ENCODE data around the gene SPAG8.

Gene SPAG8

GRCh38 chr9:35771534-35771933 lies 40.5 kb downstream of the SPAG8 start:
- no peak for DNase-seq (ENCODE audit: low read depth in 2 of 2)

GRCh38 chr9:35771075-35771433 lies 41.0 kb downstream of the SPAG8 start:
- DNase-seq (ENCODE audit: low read depth in 2 of 2): no peak

GRCh38 chr9:35769763-35770162 lies 42.3 kb downstream of the SPAG8 start:
- no peak for DNase-seq (ENCODE audit: low read depth in 2 of 2)

GRCh38 chr9:35767458-35767857 lies 44.6 kb downstream of the SPAG8 start:
- DNase-seq (ENCODE audit: low read depth in 2 of 2): no peak

- DNase-seq (ENCODE audit: low read depth in 2 of 2): no peak
These were observed 45.1 kb downstream of the SPAG8 start for GRCh38 chr9:35766997-35767396.

- no peak for DNase-seq (ENCODE audit: low read depth in 2 of 2)
These were observed 48.3 kb downstream of the SPAG8 start for GRCh38 chr9:35763803-35764202.

- no peak for DNase-seq (ENCODE audit: low read depth in 2 of 2)
These were observed 48.9 kb downstream of the SPAG8 start for GRCh38 chr9:35763181-35763580.

GRCh38 chr9:35760651-35761050 lies 51.4 kb downstream of the SPAG8 start:
- DNase-seq (ENCODE audit: low read depth in 2 of 2): no peak

GRCh38 chr9:35759795-35760194 lies 52.3 kb downstream of the SPAG8 start:
- no peak for DNase-seq (ENCODE audit: low read depth in 2 of 2)
